Calu3 (cell line): ENCODE results near the gene SYNPR. TPM values are rescaled to one million over a fixed set of nuclear protein-coding genes. Genes with fewer than 3 reads are reported as not detected.

Experiments
- BruUV-seq: library from RNA; stranded (reverse); fragments of 400-500 nt; replicated peaks from 2 replicates; lab custom pipeline; 2021; lab: Mats Ljungman, UMichigan
- CTCF ChIA-PET: fragments of 300-600 bp; sonication (Branson Sonifier 250); formaldehyde crosslinking; loops from one replicate; lab custom pipeline; 2022; ENCODE audit warnings: antibody characterized with exemption; lab: Charles Lee
- DNase-seq: peaks from one replicate; pipeline ENCODE4 v3.0.0; 2022
- H3K27ac Mint-ChIP-seq: one replicate; pipeline ENCODE4 v1.8.0; 2022; ENCODE audit warnings: mixed read lengths; ENCODE audit not compliant: unreplicated experiment
- H3K27me3 Mint-ChIP-seq: one replicate; pipeline ENCODE4 v1.8.0; 2022; ENCODE audit warnings: mixed read lengths; ENCODE audit not compliant: unreplicated experiment
- H3K36me3 Mint-ChIP-seq: one replicate; pipeline ENCODE4 v1.8.0; 2022; ENCODE audit warnings: mild to moderate bottlenecking, moderate library complexity, mixed read lengths; ENCODE audit not compliant: insufficient read depth, unreplicated experiment
- H3K4me1 Mint-ChIP-seq: one replicate; pipeline ENCODE4 v1.8.0; 2022; ENCODE audit warnings: mild to moderate bottlenecking, low read depth, mixed read lengths; ENCODE audit not compliant: unreplicated experiment
- H3K4me3 Mint-ChIP-seq: one replicate; pipeline ENCODE4 v1.8.0; 2022; ENCODE audit warnings: mild to moderate bottlenecking, low read depth, moderate library complexity, mixed read lengths; ENCODE audit not compliant: unreplicated experiment
- H3K9me3 Mint-ChIP-seq: one replicate; pipeline ENCODE4 v1.8.0; 2022; ENCODE audit warnings: low read depth, mixed read lengths; ENCODE audit not compliant: unreplicated experiment
- intact Hi-C: fragments of 100-400 bp; cut with micrococcal nuclease; formaldehyde crosslinking; loops from one replicate; pipeline ENCODE4 v1.10.0; 2022; ENCODE audit not compliant: unreplicated experiment
- total RNA-seq: library from RNA; stranded (reverse); gene quantifications from 2 replicates; pipeline ENCODE4 v1.2.3, GENCODE V29; 2022
- TF ChIP-seq, protein P1 (sequence below): fragments of 200-600 bp; IDR thresholded peaks from one replicate; pipeline ENCODE4 v1.8.0; 2022; ENCODE audit warnings: antibody characterized with exemption; ENCODE audit not compliant: unreplicated experiment

The SYNPR gene
- total RNA-seq, 1 experiment from 2014 or later: 0.90 TPM

DNA sequence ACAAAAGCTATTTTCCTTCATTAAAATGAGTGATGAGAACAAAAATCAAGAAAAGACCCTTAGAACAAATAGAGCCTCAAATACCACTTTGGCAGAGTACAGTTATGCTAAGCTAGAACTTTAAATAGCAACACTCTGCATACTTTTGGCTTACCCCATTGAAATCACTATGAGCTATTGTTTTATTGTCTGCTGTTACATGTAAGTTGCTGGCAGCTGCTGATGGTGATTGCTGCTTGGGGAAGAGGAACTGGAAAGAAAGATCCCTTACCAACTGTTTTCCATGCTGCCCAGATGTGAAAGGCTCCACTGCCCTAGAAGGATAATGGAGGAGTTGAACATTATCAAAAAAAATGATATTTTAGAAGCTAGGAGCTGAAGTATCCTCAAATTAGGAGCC, 135.4 kb downstream of the SYNPR start:
- no peaks in the 10 kb centered on the region for H3K9me3 Mint-ChIP-seq
- no peak for DNase-seq
- TF ChIP-seq, protein P1, sequence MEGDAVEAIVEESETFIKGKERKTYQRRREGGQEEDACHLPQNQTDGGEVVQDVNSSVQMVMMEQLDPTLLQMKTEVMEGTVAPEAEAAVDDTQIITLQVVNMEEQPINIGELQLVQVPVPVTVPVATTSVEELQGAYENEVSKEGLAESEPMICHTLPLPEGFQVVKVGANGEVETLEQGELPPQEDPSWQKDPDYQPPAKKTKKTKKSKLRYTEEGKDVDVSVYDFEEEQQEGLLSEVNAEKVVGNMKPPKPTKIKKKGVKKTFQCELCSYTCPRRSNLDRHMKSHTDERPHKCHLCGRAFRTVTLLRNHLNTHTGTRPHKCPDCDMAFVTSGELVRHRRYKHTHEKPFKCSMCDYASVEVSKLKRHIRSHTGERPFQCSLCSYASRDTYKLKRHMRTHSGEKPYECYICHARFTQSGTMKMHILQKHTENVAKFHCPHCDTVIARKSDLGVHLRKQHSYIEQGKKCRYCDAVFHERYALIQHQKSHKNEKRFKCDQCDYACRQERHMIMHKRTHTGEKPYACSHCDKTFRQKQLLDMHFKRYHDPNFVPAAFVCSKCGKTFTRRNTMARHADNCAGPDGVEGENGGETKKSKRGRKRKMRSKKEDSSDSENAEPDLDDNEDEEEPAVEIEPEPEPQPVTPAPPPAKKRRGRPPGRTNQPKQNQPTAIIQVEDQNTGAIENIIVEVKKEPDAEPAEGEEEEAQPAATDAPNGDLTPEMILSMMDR: no peak
- no TSS peak for BruUV-seq
- CTCF ChIA-PET: interaction anchor here (0.7 kb wide), 1 partner anchor 9 kb away, joined by 6 read pairs; no protein-coding TSS in a partner anchor
- intact Hi-C loops: no loop called here
- no peaks in the 10 kb centered on the region for H3K4me1 Mint-ChIP-seq
- no peaks in the 10 kb centered on the region for H3K36me3 Mint-ChIP-seq
- H3K27ac Mint-ChIP-seq: no peak overlapping the region
- H3K4me3 Mint-ChIP-seq: no peak overlapping the region
- H3K27me3 Mint-ChIP-seq: no peaks in the 10 kb centered on the region

DNA sequence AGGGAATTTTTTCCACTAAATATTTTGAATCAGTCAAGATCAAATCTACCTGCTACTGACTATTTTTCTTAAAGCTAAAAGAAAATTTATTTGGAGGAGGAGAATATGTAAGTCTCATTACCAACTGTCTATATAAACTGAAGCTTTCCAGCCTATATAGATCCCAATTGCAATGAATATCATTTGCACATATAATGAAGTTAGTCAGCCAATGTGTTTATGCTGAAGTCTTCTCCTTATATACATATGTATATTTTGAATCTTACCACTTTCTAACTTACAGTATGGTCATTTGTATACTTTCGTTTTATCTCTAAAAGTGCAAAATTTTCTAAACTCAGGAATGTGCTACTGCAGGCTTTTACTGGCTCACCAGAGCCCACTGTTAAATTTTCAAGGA, 136.5 kb downstream of the SYNPR start:
- H3K9me3 Mint-ChIP-seq: no peaks in the 10 kb centered on the region
- no TSS peak for BruUV-seq
- no peaks in the 10 kb centered on the region for H3K36me3 Mint-ChIP-seq
- H3K4me1 Mint-ChIP-seq: no peaks in the 10 kb centered on the region
- DNase-seq: no peak
- intact Hi-C loops: loop anchor here (1.0 kb wide), 1 partner anchor 28 kb away; no protein-coding TSS in a partner anchor
- no peak overlapping the region for H3K4me3 Mint-ChIP-seq
- CTCF ChIA-PET: no interaction called here
- H3K27ac Mint-ChIP-seq: no peak overlapping the region
- no peaks in the 10 kb centered on the region for H3K27me3 Mint-ChIP-seq
- TF ChIP-seq, protein P1: no peak

DNA sequence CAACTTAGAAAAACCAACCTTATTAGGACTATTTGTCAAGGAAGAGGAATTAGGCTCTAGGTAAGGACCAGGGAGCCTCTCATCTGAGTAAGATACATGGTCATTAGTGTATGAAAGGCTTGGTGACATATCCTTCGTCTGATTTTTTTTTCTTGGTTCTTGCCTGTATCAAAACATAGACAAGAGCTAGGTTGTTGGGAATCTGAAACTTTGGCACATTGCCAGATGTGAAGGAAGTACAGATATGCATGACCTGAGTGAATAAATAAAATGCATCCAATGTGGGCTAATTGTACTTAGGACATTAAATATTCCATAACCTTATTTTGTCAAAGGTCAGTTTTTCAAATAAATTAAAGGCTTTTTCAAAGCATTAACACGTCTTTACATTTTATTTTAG, 151.8 kb downstream of the SYNPR start:
- no peak overlapping the region for H3K4me3 Mint-ChIP-seq
- TF ChIP-seq, protein P1: no peak
- intact Hi-C loops: no loop called here
- no peaks in the 10 kb centered on the region for H3K9me3 Mint-ChIP-seq
- H3K4me1 Mint-ChIP-seq: peaks cover 9% of the 10 kb centered on the region
- H3K36me3 Mint-ChIP-seq: no peaks in the 10 kb centered on the region
- no peak overlapping the region for H3K27ac Mint-ChIP-seq
- no TSS peak for BruUV-seq
- H3K27me3 Mint-ChIP-seq: no peaks in the 10 kb centered on the region
- CTCF ChIA-PET: no interaction called here
- DNase-seq: no peak

DNA sequence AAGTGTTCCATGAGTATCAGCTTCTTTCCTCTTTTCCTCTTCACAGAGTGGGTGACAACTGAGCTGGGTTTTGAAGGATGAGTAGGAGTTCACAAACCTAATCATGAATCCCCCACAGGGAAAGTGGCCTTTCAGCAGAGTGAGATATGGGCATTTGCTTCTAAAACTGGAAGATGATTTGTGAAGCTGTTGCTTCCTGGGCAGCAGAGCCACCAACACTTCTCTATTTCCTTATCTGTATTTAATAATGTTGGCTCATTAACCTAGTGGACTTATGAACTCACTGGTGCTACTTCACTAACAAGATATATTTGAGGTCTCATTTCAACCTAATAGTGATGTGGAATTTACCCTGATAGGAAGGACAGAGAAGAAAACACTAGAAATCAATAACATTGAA, 152.8 kb downstream of the SYNPR start:
- no peak for DNase-seq
- Mint-ChIP-seq H3K9me3 (no peaks in the 10 kb centered on the region), H3K4me3 (no peak overlapping the region), H3K27ac (no peak overlapping the region), H3K36me3 (no peaks in the 10 kb centered on the region), H3K4me1 (peaks cover 9% of the 10 kb centered on the region), H3K27me3 (no peaks in the 10 kb centered on the region)
- no TSS peak for BruUV-seq
- intact Hi-C loops: no loop called here
- TF ChIP-seq, protein P1: no peak
- CTCF ChIA-PET: no interaction called here
